BLaER1 treated with 17β-estradiol and CSF1 and Interleukin-3, amounts not matched to agents 10 nM and 100 nM (cell line): ENCODE measurements around the gene AGER.
"Not testable (repeated sequence)": the region's sequence is repeated elsewhere in the genome, so short reads cannot be mapped to it uniquely, and the experiment has no call there.

Experiments
- H3K27ac ChIP-seq, 11 experiments: shearing (Covaris generic); formaldehyde crosslinking; 2 replicates each; pipeline ENCODE4 v1.8.1; 2022
- H3K27me3 ChIP-seq, 11 experiments: shearing (Covaris generic); formaldehyde crosslinking; 2 replicates each; pipeline ENCODE4 v1.8.1; 2022
- H3K36me3 ChIP-seq, 11 experiments: shearing (Covaris generic); formaldehyde crosslinking; 2 replicates each; pipeline ENCODE4 v1.8.1; 2022
- H3K4me1 ChIP-seq, 10 experiments: shearing (Covaris generic); formaldehyde crosslinking; 2 replicates each; pipeline ENCODE4 v1.8.1; 2022
- H3K4me2 ChIP-seq, 11 experiments: shearing (Covaris generic); formaldehyde crosslinking; 2 replicates each; pipeline ENCODE4 v1.8.1; 2022
- H3K4me3 ChIP-seq, 10 experiments: shearing (Covaris generic); formaldehyde crosslinking; 2 replicates each; pipeline ENCODE4 v1.8.1; 2022
- H3K9ac ChIP-seq, 11 experiments: shearing (Covaris generic); formaldehyde crosslinking; 2 replicates each; pipeline ENCODE4 v1.8.1; 2022
- H3K9me3 ChIP-seq, 11 experiments: shearing (Covaris generic); formaldehyde crosslinking; replicated peaks in 1 of 11; 2 replicates each; pipeline ENCODE4 v1.8.1; 2022
- H4K20me1 ChIP-seq, 11 experiments: shearing (Covaris generic); formaldehyde crosslinking; 2 replicates each; pipeline ENCODE4 v1.8.1; 2022
- Cebpa-rat ChIP-seq, 11 experiments: shearing (Covaris generic); IDR thresholded peaks; 2 replicates each; pipeline ENCODE4 v1.8.1; 2022

Gene AGER

GRCh38 chr6:32189742-32190053 is 5.6 kb upstream of the AGER start:
- peak overlapping the region; percentile 92 to 97 (median 94) for H3K9ac ChIP-seq
- H3K27me3 ChIP-seq: no peaks in the 10 kb centered on the region
- peaks cover 0 to 22% (median 7%) of the 10 kb centered on the region in 11 experiments; a peak in 8 of 22 replicates for H4K20me1 ChIP-seq
- peak overlapping the region; percentile 88 to 99 (median 97) for H3K27ac ChIP-seq
- peaks cover 22 to 33% (median 28%) of the 10 kb centered on the region in 11 experiments for H3K36me3 ChIP-seq
- H3K4me3 ChIP-seq: peak overlapping the region; percentile 77 to 91 (median 82)
- peak overlapping the region; percentile 91 to 100 (median 98) for H3K4me2 ChIP-seq
- H3K4me1 ChIP-seq: peaks cover 53 to 77% (median 68%) of the 10 kb centered on the region in 10 experiments
- no peak for TF ChIP-seq Cebpa-rat (IDR thresholded peaks at IDR 0.05)
- H3K9me3 ChIP-seq: no peaks in the 10 kb centered on the region

DNA sequence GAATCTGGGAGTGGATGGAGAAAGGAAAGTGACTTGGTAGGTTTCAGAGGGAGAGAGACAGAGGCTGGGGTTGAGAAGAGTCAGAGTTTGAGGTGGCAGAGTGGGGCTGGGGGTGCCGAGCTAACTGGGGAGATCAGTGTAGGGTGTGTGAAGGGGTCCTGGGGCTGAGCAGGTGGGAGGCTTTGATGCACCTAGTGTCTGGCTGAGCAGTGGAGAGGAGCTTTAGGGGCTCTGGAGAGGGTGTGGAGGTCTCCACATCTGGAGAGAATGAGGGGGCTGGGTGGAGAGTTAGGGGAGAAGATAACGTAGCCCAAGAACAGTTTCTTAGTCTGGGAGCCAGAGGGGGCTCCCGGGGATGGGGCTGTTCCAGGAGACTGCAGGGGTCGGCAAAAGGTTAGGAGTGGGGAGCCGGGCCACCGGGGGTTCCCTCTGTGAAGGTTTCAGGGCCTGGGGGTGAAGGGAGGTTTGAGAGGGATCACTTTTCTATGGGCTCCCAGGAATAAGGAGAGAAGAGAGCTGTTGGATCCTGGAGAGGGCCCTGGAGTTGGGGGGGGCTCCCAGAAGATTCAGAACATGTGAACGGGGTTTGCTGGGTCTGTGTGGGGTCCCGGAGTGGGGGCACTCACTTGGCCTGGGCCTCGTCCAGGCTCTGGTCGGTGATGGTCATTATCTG is 5.2 kb upstream of the AGER start:
- H3K9ac ChIP-seq: peak overlapping the region; percentile 92 to 97 (median 94)
- peak overlapping the region; percentile 91 to 100 (median 98) for H3K4me2 ChIP-seq
- peaks cover 23 to 36% (median 31%) of the 10 kb centered on the region in 11 experiments for H3K36me3 ChIP-seq
- no peaks in the 10 kb centered on the region for H3K27me3 ChIP-seq
- TF ChIP-seq Cebpa-rat (IDR thresholded peaks at IDR 0.05): no peak
- H3K4me1 ChIP-seq: peaks cover 50 to 72% (median 63%) of the 10 kb centered on the region in 10 experiments
- H3K4me3 ChIP-seq: peak overlapping the region; percentile 77 to 91 (median 82)
- H3K9me3 ChIP-seq: no peaks in the 10 kb centered on the region
- H3K27ac ChIP-seq: peak overlapping the region; percentile 88 to 99 (median 97)
- H4K20me1 ChIP-seq: peaks cover 0 to 24% (median 7%) of the 10 kb centered on the region in 11 experiments; a peak in 9 of 22 replicates

- Histone ChIP-seq H3K4me3 (peak overlapping the region; percentile 77 to 91 (median 82)), H3K27me3 (no peaks in the 10 kb centered on the region), H3K4me2 (peak overlapping the region; percentile 91 to 100 (median 98)), H3K4me1 (peaks cover 50 to 65% (median 60%) of the 10 kb centered on the region in 10 experiments), H4K20me1 (peaks cover 0 to 30% (median 7%) of the 10 kb centered on the region in 11 experiments; a peak in 9 of 22 replicates), H3K27ac (peak overlapping the region; percentile 88 to 99 (median 97); a peak in 21 of 22 replicates), H3K36me3 (peaks cover 30 to 43% (median 38%) of the 10 kb centered on the region in 11 experiments), H3K9ac (peak overlapping the region; percentile 92 to 97 (median 94)), H3K9me3 (no peaks in the 10 kb centered on the region)
- TF ChIP-seq Cebpa-rat (IDR thresholded peaks at IDR 0.05): no peak
Observed at GRCh38 chr6:32188381-32189068, 4.5 kb upstream of the AGER start.

- Histone ChIP-seq H3K4me2 (peak overlapping the region; percentile 91 to 100 (median 98)), H3K4me3 (peak overlapping the region; percentile 48 to 91 (median 82); a peak in 16 of 20 replicates), H4K20me1 (peaks cover 0 to 33% (median 7%) of the 10 kb centered on the region in 11 experiments; a peak in 9 of 22 replicates), H3K27ac (peak overlapping the region in 5 of 11 experiments; percentile 94 to 99 (median 97); a peak in 4 of 22 replicates), H3K9ac (peak overlapping the region; percentile 92 to 97 (median 94); a peak in 16 of 22 replicates), H3K4me1 (peaks cover 49 to 61% (median 57%) of the 10 kb centered on the region in 10 experiments), H3K36me3 (peaks cover 37 to 49% (median 44%) of the 10 kb centered on the region in 11 experiments)
- not testable (repeated sequence) for H3K9me3 ChIP-seq, H3K27me3 ChIP-seq
Observed at GRCh38 chr6:32187725-32188380, 3.8 kb upstream of the AGER start.

GRCh38 chr6:32187009-32187709 is 3.1 kb upstream of the AGER start:
- Histone ChIP-seq H3K9me3 (no peaks in the 10 kb centered on the region), H3K27me3 (no peaks in the 10 kb centered on the region), H3K27ac (peak overlapping the region in 10 of 11 experiments; percentile 2 to 55 (median 38); a peak in 15 of 22 replicates), H3K4me2 (peak overlapping the region; percentile 91 to 100 (median 98)), H4K20me1 (peaks cover 0 to 37% (median 7%) of the 10 kb centered on the region in 11 experiments; a peak in 9 of 22 replicates), H3K4me1 (peaks cover 49 to 67% (median 55%) of the 10 kb centered on the region in 10 experiments), H3K36me3 (peaks cover 44 to 56% (median 51%) of the 10 kb centered on the region in 11 experiments), H3K9ac (peak overlapping the region; percentile 5 to 96 (median 56); a peak in 19 of 22 replicates), H3K4me3 (peak overlapping the region; percentile 5 to 91 (median 78); a peak in 15 of 20 replicates)
- no peak for TF ChIP-seq Cebpa-rat (IDR thresholded peaks at IDR 0.05)

- peak overlapping the region; percentile 5 to 96 (median 56); a peak in 19 of 22 replicates for H3K9ac ChIP-seq
- H3K9me3 ChIP-seq, H3K27me3 ChIP-seq: not testable (repeated sequence)
- peaks cover 51 to 64% (median 60%) of the 10 kb centered on the region in 11 experiments for H3K36me3 ChIP-seq
- H3K4me1 ChIP-seq: peaks cover 43 to 72% (median 55%) of the 10 kb centered on the region in 10 experiments
- H3K4me2 ChIP-seq: peak overlapping the region; percentile 91 to 100 (median 98)
- H3K4me3 ChIP-seq: peak overlapping the region in 5 of 10 experiments; percentile 48 to 91 (median 83); a peak in 9 of 20 replicates
- peaks cover 0 to 37% (median 7%) of the 10 kb centered on the region in 11 experiments; a peak in 9 of 22 replicates for H4K20me1 ChIP-seq
- peak overlapping the region in 10 of 11 experiments; percentile 2 to 55 (median 38); a peak in 15 of 22 replicates for H3K27ac ChIP-seq
Observed at GRCh38 chr6:32186151-32186840, 2.2 kb upstream of the AGER start.

DNA sequence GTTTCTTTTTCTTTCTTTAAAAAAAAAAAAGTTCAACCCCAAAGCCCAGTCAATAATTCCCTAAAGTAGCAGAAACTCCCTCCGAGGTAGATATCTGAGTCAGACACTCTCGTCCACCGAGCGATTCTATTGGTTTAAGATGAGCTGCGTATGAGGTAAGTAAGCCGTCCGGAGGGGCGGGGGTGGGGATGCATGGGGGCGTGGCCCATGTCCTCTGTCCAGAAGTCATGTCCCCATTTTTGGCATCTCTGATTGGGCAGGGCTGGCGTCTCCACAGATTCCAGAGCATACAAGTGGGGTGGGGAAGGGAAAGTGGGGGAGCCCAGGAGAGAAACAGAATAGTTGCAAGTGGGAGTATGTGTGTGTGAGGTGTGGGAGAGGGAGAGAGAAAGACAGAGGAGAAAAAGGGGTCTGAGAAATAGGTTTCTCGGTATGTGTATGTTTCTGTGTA is 1.7 kb upstream of the AGER start:
- peak overlapping the region in 5 of 11 experiments; percentile 5 to 99 (median 97); a peak in 7 of 22 replicates for H3K4me2 ChIP-seq
- H3K9ac ChIP-seq: peak overlapping the region in 4 of 11 experiments; percentile 44 to 96 (median 78); a peak in 5 of 22 replicates
- H4K20me1 ChIP-seq: peaks cover 0 to 37% (median 7%) of the 10 kb centered on the region in 11 experiments; a peak in 9 of 22 replicates
- peaks cover 57 to 69% (median 65%) of the 10 kb centered on the region in 11 experiments for H3K36me3 ChIP-seq
- not testable (repeated sequence) for H3K27ac ChIP-seq, H3K27me3 ChIP-seq, H3K4me3 ChIP-seq, H3K9me3 ChIP-seq
- peaks cover 38 to 73% (median 54%) of the 10 kb centered on the region in 10 experiments for H3K4me1 ChIP-seq
